ENCODE results near the gene CACNA1B. TPM values are rescaled to one million over a fixed set of nuclear protein-coding genes. Genes with fewer than 3 reads are reported as not detected.

CACNA1B gene
- total and polyA plus RNA-seq, 2 of the 4 experiments (the other 2 are of a cell fraction), result 0.02 TPM; not detected in 1

DNA sequence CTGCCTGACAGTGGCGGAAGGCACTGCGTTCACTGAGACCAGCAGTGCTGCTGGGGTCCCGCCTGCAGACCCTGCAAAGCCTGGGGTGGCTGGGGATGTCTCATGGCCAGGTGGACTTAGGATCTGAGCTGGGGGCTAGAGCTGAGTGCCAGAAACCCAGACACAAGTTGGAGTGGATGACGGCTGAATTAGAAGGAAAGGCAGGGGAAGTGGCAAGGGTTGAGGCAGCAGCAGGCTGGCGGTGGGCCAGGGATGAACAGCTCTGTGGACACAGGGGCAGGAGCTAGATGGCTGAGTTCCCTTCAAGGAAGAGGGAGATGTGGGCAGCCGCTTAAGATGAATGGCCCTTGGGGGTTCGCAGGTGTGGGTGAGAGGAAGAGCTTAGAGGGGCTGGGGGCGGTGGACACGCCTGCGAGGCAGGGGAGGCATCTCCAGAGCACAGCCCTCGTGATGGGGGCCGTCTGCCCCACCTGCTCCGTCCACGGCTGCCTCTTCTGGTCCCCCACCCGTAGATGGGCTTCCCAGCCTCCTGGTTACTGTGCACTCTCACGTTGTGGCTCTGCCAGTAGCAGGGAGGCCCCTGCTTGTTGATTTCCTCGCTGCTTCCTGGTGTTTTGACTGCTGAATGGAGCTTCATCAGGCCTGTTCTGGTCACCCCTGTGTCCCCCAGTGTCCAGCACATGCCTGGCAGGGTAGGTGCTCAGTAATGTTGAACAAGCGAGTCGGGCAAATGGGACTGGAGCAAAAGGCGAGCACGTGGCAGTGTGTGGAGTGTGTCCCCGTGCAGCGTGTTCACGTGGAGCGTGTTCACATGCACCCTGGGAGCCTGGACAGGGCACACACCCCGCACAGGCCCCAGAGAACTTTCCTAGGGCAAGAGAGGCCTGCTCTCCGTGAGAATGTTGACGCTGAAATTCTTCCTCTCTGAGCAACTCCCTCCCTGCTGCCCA, 168.2 kb downstream of the CACNA1B start (continued):
- TF ChIP-seq MXI1 (IDR thresholded peaks at IDR 0.05; ENCODE audit: borderline replicate concordance, low read depth, low read length), result no peak

DNA sequence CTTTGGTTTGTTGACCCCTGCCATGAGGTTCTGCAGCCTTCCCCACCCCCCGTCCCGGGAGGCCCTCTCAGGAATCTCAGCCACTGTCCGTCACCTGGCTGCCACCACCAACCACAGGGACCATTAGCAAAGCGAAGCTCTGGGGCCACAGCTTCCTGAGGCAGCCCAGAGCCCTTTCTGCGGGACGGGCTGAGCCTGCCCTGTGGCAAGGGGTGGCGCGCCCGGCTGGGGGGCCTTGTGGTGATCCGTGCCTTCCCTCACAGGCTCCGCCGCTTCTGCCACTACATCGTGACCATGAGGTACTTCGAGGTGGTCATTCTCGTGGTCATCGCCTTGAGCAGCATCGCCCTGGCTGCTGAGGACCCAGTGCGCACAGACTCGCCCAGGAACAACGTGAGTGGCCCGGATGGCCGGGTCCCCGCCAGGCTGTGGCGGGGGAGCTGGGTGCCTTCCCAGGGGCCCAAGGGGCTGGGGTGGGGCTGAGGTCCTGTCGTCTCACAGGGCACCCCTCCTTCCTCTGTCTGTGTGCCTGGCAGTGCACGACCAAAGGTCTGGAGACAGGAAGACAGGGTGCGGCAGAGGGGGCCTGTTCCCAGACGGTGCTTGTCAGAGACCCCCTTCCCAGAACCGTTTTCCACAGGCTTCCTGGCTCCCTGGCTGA, 169.2 kb downstream of the CACNA1B start:
- no peak overlapping the region for H4K8ac ChIP-seq (ENCODE audit: low read depth in 2 of 2, low read length in 2 of 2)
- H3K9me3 ChIP-seq (ENCODE audit: control insufficient read depth, insufficient read depth, low read length), result peaks cover 71% of the 10 kb centered on the region
- TF ChIP-seq SMC3 (IDR thresholded peaks at IDR 0.05; ENCODE audit: low read depth, low read length), result no peak
- no peak for TF ChIP-seq POLR2A (IDR thresholded peaks at IDR 0.05; ENCODE audit: low read depth, low read length)
- no peak for TF ChIP-seq RAD21 (IDR thresholded peaks at IDR 0.05; ENCODE audit: low read length)
- TF ChIP-seq BHLHE40 (IDR thresholded peaks at IDR 0.05; ENCODE audit: low read depth, low read length), result no peak
- TF ChIP-seq MAFK (IDR thresholded peaks at IDR 0.05; ENCODE audit: low read depth, low read length), result no peak
- no peak for TF ChIP-seq NFE2L2 (IDR thresholded peaks at IDR 0.05; ENCODE audit: low read depth, low read length)
- TF ChIP-seq USF2 (IDR thresholded peaks at IDR 0.05; ENCODE audit: low read depth, low read length), result no peak
- TF ChIP-seq CTCF (conservative IDR thresholded peaks at IDR 0.05; ENCODE audit: low read depth, low read length), result no peak
- no peak for TF ChIP-seq MXI1 (IDR thresholded peaks at IDR 0.05; ENCODE audit: borderline replicate concordance, low read depth, low read length)
- no peak for TF ChIP-seq RFX5 (IDR thresholded peaks at IDR 0.05; ENCODE audit: low read depth, low read length)
- no peak for TF ChIP-seq MAZ (IDR thresholded peaks at IDR 0.05; ENCODE audit: borderline replicate concordance, low read depth, low read length)
- no peak for TF ChIP-seq RCOR1 (IDR thresholded peaks at IDR 0.05; ENCODE audit: insufficient replicate concordance, low read length)
- TF ChIP-seq CEBPB (IDR thresholded peaks at IDR 0.05; ENCODE audit: low read depth, low read length), result no peak
- H3K36me3 ChIP-seq (ENCODE audit: control insufficient read depth, insufficient read depth, low read length), result no peaks in the 10 kb centered on the region
- H3K4me1 ChIP-seq (ENCODE audit: control insufficient read depth, insufficient read depth, low read length), result no peaks in the 10 kb centered on the region
- no peaks in the 10 kb centered on the region for H4K20me1 ChIP-seq (ENCODE audit: insufficient read depth, low read length)
- 74% methylated on average over 11 of the region's 29 CpGs; no CpG with 5 or more reads in 1 of the 2 experiments for WGBS, 2 experiments (ENCODE audit: extremely low coverage in 2 of 2, insufficient read length in 1 of 2)
- no peak overlapping the region for H3K56ac ChIP-seq (ENCODE audit: extremely low read depth, insufficient read depth, low read length)
- no peak overlapping the region for H2BK120ac ChIP-seq (ENCODE audit: low read depth, low read length)
- no peak overlapping the region for H2BK5ac ChIP-seq (ENCODE audit: low read depth, low read length, poor library complexity, severe bottlenecking)
- H3K4me2 ChIP-seq (ENCODE audit: low read depth, low read length), result no peak overlapping the region
- intact Hi-C loops (cut with micrococcal nuclease), result no loop called here
- ATAC-seq (ENCODE audit: low read depth) (no peak), DNase-seq (no peak)
- no peak overlapping the region for H4K91ac ChIP-seq (ENCODE audit: insufficient read depth, low read depth, low read length)
- H2BK15ac ChIP-seq (ENCODE audit: low read depth, low read length), result no peak overlapping the region
- H2AK5ac ChIP-seq (ENCODE audit: low read depth, low read length), result no peak overlapping the region
- dilution Hi-C loops (cut with HindIII; ENCODE audit: low sequenced_read_pairs, unreplicated experiment), result no loop called here
- H3K4ac ChIP-seq (ENCODE audit: low read depth, low read length), result no peak overlapping the region
- no peaks in the 10 kb centered on the region for H3K27me3 ChIP-seq (ENCODE audit: control insufficient read depth, insufficient read depth, low read length)
- in situ Hi-C loops (cut with MboI; ENCODE audit: low sequenced_read_pairs), result no loop called here
- POLR2A ChIA-PET (ENCODE audit: unreplicated experiment), result no interaction called here
- H2AK9ac ChIP-seq (replicated peaks; ENCODE audit: low read depth, low read length, poor library complexity), result no peak overlapping the region
- H2BK20ac ChIP-seq (ENCODE audit: low read depth, low read length), result no peak overlapping the region
- no peaks in the 10 kb centered on the region for H3K9me1 ChIP-seq (ENCODE audit: insufficient read depth, low read length)
- H2AFZ ChIP-seq (replicated peaks; ENCODE audit: low read length, poor library complexity), result no peak overlapping the region
- H3K18ac ChIP-seq (ENCODE audit: low read depth, low read length), result no peak overlapping the region
- H3K9ac ChIP-seq (ENCODE audit: low read depth, low read length), result no peak overlapping the region
- CTCF ChIA-PET, result no interaction called here
- no peak overlapping the region for H3K23ac ChIP-seq (ENCODE audit: low read depth, low read length)
- H3K79me1 ChIP-seq (ENCODE audit: low read depth in 1 of 2, low read length in 2 of 2), result no peaks in the 10 kb centered on the region
- H4K5ac ChIP-seq (ENCODE audit: low read depth, low read length), result no peak overlapping the region
- H3K27ac ChIP-seq (ENCODE audit: insufficient read depth, low read length), result no peak overlapping the region
- H3K14ac ChIP-seq (replicated peaks; ENCODE audit: low read depth, low read length), result no peak overlapping the region
- BruUV-seq (replicated peaks), result no TSS peak
- no peak overlapping the region for H3K4me3 ChIP-seq (ENCODE audit: insufficient read depth, low read depth, low read length)

Measured in IMR-90 (cell line).